Liver (tissue), 3 donors: ENCODE measurements around the gene ECM2.

Experiments
- FOXA1 ChIP-seq: IDR thresholded peaks from 2 replicates; pipeline ENCODE4 v1.6.1; 2016; ENCODE audit warnings: antibody characterized with exemption
- GABPA ChIP-seq, 2 donors: IDR thresholded peaks in 1 of 2; conservative IDR thresholded peaks in 1 of 2; 2 replicates each; pipeline ENCODE4 v1.6.1; 2016; ENCODE audit warnings: antibody characterized with exemption in 2 of 2, mild to moderate bottlenecking in 1 of 2, moderate library complexity in 1 of 2
- JUND ChIP-seq, 2 donors: IDR thresholded peaks; 2 replicates each; pipeline ENCODE4 v1.6.1; 2016; ENCODE audit warnings: antibody characterized with exemption in 2 of 2
- NR2F2 ChIP-seq: IDR thresholded peaks from 2 replicates; pipeline ENCODE4 v1.6.1; 2016; ENCODE audit warnings: antibody characterized with exemption
- RAD21 ChIP-seq, 2 donors: IDR thresholded peaks; 2 replicates each; pipeline ENCODE4 v1.6.1; 2016; ENCODE audit warnings: antibody characterized with exemption in 2 of 2, mild to moderate bottlenecking in 2 of 2
- REST ChIP-seq: IDR thresholded peaks from 2 replicates; pipeline ENCODE4 v1.6.1; 2016; ENCODE audit warnings: antibody characterized with exemption, mild to moderate bottlenecking
- RXRA ChIP-seq, 2 donors: IDR thresholded peaks; 2 replicates each; pipeline ENCODE4 v1.6.1; 2017 to 2018; ENCODE audit warnings: antibody characterized with exemption in 2 of 2, mild to moderate bottlenecking in 1 of 2
- SP1 ChIP-seq: IDR thresholded peaks from 2 replicates; pipeline ENCODE4 v1.6.1; 2018; ENCODE audit warnings: antibody characterized with exemption, mild to moderate bottlenecking
- TAF1 ChIP-seq: conservative IDR thresholded peaks from 2 replicates; pipeline ENCODE4 v1.6.1; 2016; ENCODE audit warnings: antibody characterized with exemption, mild to moderate bottlenecking
- ZBTB33 ChIP-seq: IDR thresholded peaks from 2 replicates; pipeline ENCODE4 v1.6.1; 2016; ENCODE audit warnings: antibody characterized with exemption
- TF ChIP-seq, protein P1 (sequence below): fragments of 150-350 bp; IDR thresholded peaks from 2 replicates; pipeline ENCODE4 v1.5.1; 2017; ENCODE audit warnings: improper control_type of control experiment, low read depth, low read length; ENCODE audit not compliant: missing input control
- TF ChIP-seq, protein P2 (sequence below): IDR thresholded peaks from 2 replicates; pipeline ENCODE4 v1.6.1; 2016; ENCODE audit warnings: antibody characterized with exemption
- donor health status: healthy.
- donor health status: healthy.

- TF ChIP-seq, protein P1, sequence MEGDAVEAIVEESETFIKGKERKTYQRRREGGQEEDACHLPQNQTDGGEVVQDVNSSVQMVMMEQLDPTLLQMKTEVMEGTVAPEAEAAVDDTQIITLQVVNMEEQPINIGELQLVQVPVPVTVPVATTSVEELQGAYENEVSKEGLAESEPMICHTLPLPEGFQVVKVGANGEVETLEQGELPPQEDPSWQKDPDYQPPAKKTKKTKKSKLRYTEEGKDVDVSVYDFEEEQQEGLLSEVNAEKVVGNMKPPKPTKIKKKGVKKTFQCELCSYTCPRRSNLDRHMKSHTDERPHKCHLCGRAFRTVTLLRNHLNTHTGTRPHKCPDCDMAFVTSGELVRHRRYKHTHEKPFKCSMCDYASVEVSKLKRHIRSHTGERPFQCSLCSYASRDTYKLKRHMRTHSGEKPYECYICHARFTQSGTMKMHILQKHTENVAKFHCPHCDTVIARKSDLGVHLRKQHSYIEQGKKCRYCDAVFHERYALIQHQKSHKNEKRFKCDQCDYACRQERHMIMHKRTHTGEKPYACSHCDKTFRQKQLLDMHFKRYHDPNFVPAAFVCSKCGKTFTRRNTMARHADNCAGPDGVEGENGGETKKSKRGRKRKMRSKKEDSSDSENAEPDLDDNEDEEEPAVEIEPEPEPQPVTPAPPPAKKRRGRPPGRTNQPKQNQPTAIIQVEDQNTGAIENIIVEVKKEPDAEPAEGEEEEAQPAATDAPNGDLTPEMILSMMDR, result no peak
- TF ChIP-seq RXRA (IDR thresholded peaks at IDR 0.05) (no peak), ZBTB33 (no peak), JUND (IDR thresholded peaks at IDR 0.05) (no peak), NR2F2 (no peak), REST (no peak), TAF1 (no peak), SP1 (no peak), FOXA1 (no peak), GABPA (IDR thresholded peaks at IDR 0.05 in 1 of 2, conservative IDR thresholded peaks at IDR 0.05 in 1 of 2) (no peak), RAD21 (IDR thresholded peaks at IDR 0.05) (no peak)
- TF ChIP-seq, protein P2, sequence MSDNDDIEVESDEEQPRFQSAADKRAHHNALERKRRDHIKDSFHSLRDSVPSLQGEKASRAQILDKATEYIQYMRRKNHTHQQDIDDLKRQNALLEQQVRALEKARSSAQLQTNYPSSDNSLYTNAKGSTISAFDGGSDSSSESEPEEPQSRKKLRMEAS, result no peak
These were observed 36.1 kb downstream of the ECM2 start for GRCh38 chr9:92499701-92500100.
